ENCODE data around the gene SQSTM1. TPM values are rescaled to one million over a fixed set of nuclear protein-coding genes. Genes with fewer than 3 reads are reported as not detected.

Gene SQSTM1
- total RNA-seq, 1 donor from 2014 or later = 27.6 TPM

DNA sequence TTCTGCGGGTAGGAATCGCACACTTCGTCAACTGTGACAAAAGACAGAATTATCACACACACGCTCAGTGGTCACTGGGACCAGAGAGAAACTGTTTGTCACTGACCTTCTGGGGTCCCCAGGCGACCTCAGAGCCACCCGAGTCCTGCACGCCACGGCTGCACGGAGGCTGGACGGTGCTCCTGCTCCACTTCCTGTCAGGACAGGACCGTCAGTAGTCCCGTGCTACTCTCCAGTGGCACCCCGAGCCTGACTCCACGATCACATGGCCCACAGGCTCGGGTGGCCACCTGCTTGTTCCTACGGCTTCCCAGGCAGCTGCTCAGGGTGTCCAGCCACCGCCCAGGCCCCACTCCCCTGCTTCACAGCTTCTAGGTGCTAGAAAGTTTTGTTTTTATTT is 20.1 kb downstream of the SQSTM1 start:
- H3K27me3 ChIP-seq = no peaks in the 10 kb centered on the region
- H3K27me3 Mint-ChIP-seq (ENCODE audit: insufficient read depth, low read depth) = peaks cover 6% of the 10 kb centered on the region
- H3K9ac ChIP-seq = no peak overlapping the region
- no peaks in the 10 kb centered on the region for H3K4me1 ChIP-seq
- peaks cover 9% of the 10 kb centered on the region for H3K9me3 Mint-ChIP-seq
- H3K27ac ChIP-seq = no peak overlapping the region
- no peak overlapping the region for H2AFZ ChIP-seq (replicated peaks)
- TF ChIP-seq EZH2 (IDR thresholded peaks at IDR 0.05) (no peak), EZH2phosphoT487 (IDR thresholded peaks at IDR 0.05) (no peak), CTCF (IDR thresholded peaks at IDR 0.05) (no peak)
- peaks cover 54% of the 10 kb centered on the region for H3K36me3 Mint-ChIP-seq
- no peak overlapping the region for H3K4me2 ChIP-seq
- no peaks in the 10 kb centered on the region for H3F3A ChIP-seq (ENCODE audit: low read depth)
- no peaks in the 10 kb centered on the region for H4K20me1 ChIP-seq (ENCODE audit: low read depth)
- no peak overlapping the region for H3K27ac Mint-ChIP-seq
- H3K9me3 ChIP-seq (ENCODE audit: low read depth) = peaks cover 7% of the 10 kb centered on the region
- DNase-seq (ENCODE audit: low spot score) = no peak
- H3K4me3 Mint-ChIP-seq = no peak overlapping the region
- no peaks in the 10 kb centered on the region for H3K79me2 ChIP-seq (ENCODE audit: low read depth)
- no peak overlapping the region for H3K4me3 ChIP-seq
- peaks cover 20% of the 10 kb centered on the region for H3K36me3 ChIP-seq
- no peaks in the 10 kb centered on the region for H3K4me1 Mint-ChIP-seq

GRCh38 chr5:179841621-179842020 is 20.9 kb downstream of the SQSTM1 start:
- H3K4me2 ChIP-seq = no peak overlapping the region
- H3K4me1 ChIP-seq = no peaks in the 10 kb centered on the region
- peaks cover 7% of the 10 kb centered on the region for H3K9me3 ChIP-seq (ENCODE audit: low read depth)
- H3K27ac ChIP-seq = no peak overlapping the region
- H3F3A ChIP-seq (ENCODE audit: low read depth) = no peaks in the 10 kb centered on the region
- no peak overlapping the region for H3K4me3 Mint-ChIP-seq
- H2AFZ ChIP-seq (replicated peaks) = no peak overlapping the region
- H3K9ac ChIP-seq = no peak overlapping the region
- H3K27me3 ChIP-seq = no peaks in the 10 kb centered on the region
- peaks cover 52% of the 10 kb centered on the region for H3K36me3 Mint-ChIP-seq
- H3K4me3 ChIP-seq = no peak overlapping the region
- H3K79me2 ChIP-seq (ENCODE audit: low read depth) = no peaks in the 10 kb centered on the region
- no peak for DNase-seq (ENCODE audit: low spot score)
- H3K9me3 Mint-ChIP-seq = peaks cover 13% of the 10 kb centered on the region
- peaks cover 6% of the 10 kb centered on the region for H3K27me3 Mint-ChIP-seq (ENCODE audit: insufficient read depth, low read depth)
- no peaks in the 10 kb centered on the region for H3K4me1 Mint-ChIP-seq
- H3K36me3 ChIP-seq = peaks cover 17% of the 10 kb centered on the region
- no peak for TF ChIP-seq EZH2phosphoT487 (IDR thresholded peaks at IDR 0.05)
- TF ChIP-seq CTCF (IDR thresholded peaks at IDR 0.05) = no peak
- TF ChIP-seq EZH2 (IDR thresholded peaks at IDR 0.05) = no peak
- H3K27ac Mint-ChIP-seq = no peak overlapping the region
- H4K20me1 ChIP-seq (ENCODE audit: low read depth) = no peaks in the 10 kb centered on the region

- Histone ChIP-seq H3F3A (ENCODE audit: low read depth) (no peaks in the 10 kb centered on the region), H3K27me3 (no peaks in the 10 kb centered on the region), H4K20me1 (ENCODE audit: low read depth) (peaks cover 13% of the 10 kb centered on the region), H3K27ac (no peak overlapping the region), H3K9me3 (ENCODE audit: low read depth) (no peaks in the 10 kb centered on the region), H3K79me2 (ENCODE audit: low read depth) (peaks cover 40% of the 10 kb centered on the region), H3K4me1 (no peaks in the 10 kb centered on the region), H3K9ac (no peak overlapping the region), H3K4me3 (no peak overlapping the region), H3K36me3 (peaks cover 5% of the 10 kb centered on the region), H3K4me2 (no peak overlapping the region), H2AFZ (replicated peaks) (no peak overlapping the region)
- Mint-ChIP-seq H3K27ac (no peak overlapping the region), H3K4me1 (peaks cover 5% of the 10 kb centered on the region), H3K9me3 (no peaks in the 10 kb centered on the region), H3K4me3 (no peak overlapping the region), H3K27me3 (ENCODE audit: insufficient read depth, low read depth) (no peaks in the 10 kb centered on the region), H3K36me3 (peaks cover 20% of the 10 kb centered on the region)
- DNase-seq (ENCODE audit: low spot score) = no peak
- TF ChIP-seq EZH2phosphoT487 (IDR thresholded peaks at IDR 0.05) = no peak
These were observed 32.4 kb downstream of the SQSTM1 start for GRCh38 chr5:179852993-179853547.

DNA sequence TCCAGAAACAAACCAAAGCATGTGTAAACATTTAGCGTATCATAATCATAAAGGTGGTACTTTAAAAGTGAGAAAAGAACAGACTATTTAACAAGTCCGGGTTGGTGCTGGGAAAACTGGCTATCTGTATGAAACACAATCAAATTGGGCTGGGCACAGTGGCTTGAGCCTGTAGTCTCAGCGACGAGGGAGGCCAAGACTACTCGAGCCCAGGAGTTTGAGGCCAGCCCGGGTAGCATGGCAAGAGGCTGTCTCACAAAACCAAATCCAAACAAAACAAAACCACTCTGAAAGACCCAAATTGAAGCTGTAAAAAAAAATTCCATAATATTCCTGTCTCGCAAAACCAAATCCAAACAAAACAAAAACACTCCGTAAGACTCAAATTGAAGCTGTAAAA is 33.7 kb downstream of the SQSTM1 start:
- Mint-ChIP-seq H3K4me1 (peaks cover 6% of the 10 kb centered on the region), H3K36me3 (peaks cover 20% of the 10 kb centered on the region), H3K27me3 (ENCODE audit: insufficient read depth, low read depth) (no peaks in the 10 kb centered on the region), H3K9me3 (no peaks in the 10 kb centered on the region), H3K4me3 (no peak overlapping the region), H3K27ac (no peak overlapping the region)
- Histone ChIP-seq H2AFZ (replicated peaks) (no peak overlapping the region), H3K9me3 (ENCODE audit: low read depth) (no peaks in the 10 kb centered on the region), H3K4me2 (no peak overlapping the region), H3F3A (ENCODE audit: low read depth) (peaks cover 6% of the 10 kb centered on the region), H3K36me3 (no peaks in the 10 kb centered on the region), H3K27ac (no peak overlapping the region), H3K4me3 (no peak overlapping the region), H3K79me2 (ENCODE audit: low read depth) (peaks cover 43% of the 10 kb centered on the region), H3K9ac (no peak overlapping the region), H3K4me1 (no peaks in the 10 kb centered on the region), H4K20me1 (ENCODE audit: low read depth) (peaks cover 13% of the 10 kb centered on the region), H3K27me3 (peaks cover under 1% of the 10 kb centered on the region)
- TF ChIP-seq EZH2 (IDR thresholded peaks at IDR 0.05) (no peak), CTCF (IDR thresholded peaks at IDR 0.05) (no peak), EZH2phosphoT487 (IDR thresholded peaks at IDR 0.05) (no peak)
- no peak for DNase-seq (ENCODE audit: low spot score)

Measured in neural progenitor cell (in vitro differentiated cells).